ENCODE data around the gene MACROD1. TPM values are rescaled to one million over a fixed set of nuclear protein-coding genes. Genes with fewer than 3 reads are reported as not detected.

The MACROD1 gene
- total RNA-seq, 2 donors from 2014 or later: 50.7 to 59.0 TPM

DNA sequence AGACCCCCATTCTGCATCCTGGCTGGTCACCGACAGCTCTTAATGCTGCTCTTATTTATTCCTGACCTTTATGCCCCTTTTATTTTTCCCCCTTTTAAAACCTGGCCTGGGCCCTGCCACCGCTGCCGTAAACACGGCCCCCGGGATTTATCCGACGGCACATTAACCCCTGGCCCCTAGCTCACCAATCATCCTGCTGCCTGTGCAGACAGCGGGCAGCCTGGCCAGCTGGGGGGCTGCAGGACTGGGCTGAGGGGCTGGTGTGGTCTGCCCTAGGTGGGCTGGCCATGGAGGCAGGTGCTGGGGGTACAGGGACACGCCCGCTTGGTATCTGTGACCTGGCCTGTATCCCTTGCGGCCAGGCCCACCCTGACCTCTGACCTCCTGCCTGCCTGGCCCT is 151.6 kb downstream of the MACROD1 start:
- DNase-seq (ENCODE audit: low spot score): no peak
- peaks cover 0 to 16% of the 10 kb centered on the region in 2 donors for H3K4me1 ChIP-seq
- H3K27me3 ChIP-seq: no peaks in the 10 kb centered on the region
- TF ChIP-seq, protein P1, sequence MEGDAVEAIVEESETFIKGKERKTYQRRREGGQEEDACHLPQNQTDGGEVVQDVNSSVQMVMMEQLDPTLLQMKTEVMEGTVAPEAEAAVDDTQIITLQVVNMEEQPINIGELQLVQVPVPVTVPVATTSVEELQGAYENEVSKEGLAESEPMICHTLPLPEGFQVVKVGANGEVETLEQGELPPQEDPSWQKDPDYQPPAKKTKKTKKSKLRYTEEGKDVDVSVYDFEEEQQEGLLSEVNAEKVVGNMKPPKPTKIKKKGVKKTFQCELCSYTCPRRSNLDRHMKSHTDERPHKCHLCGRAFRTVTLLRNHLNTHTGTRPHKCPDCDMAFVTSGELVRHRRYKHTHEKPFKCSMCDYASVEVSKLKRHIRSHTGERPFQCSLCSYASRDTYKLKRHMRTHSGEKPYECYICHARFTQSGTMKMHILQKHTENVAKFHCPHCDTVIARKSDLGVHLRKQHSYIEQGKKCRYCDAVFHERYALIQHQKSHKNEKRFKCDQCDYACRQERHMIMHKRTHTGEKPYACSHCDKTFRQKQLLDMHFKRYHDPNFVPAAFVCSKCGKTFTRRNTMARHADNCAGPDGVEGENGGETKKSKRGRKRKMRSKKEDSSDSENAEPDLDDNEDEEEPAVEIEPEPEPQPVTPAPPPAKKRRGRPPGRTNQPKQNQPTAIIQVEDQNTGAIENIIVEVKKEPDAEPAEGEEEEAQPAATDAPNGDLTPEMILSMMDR (IDR thresholded peaks at IDR 0.05): no peak
- H3K36me3 ChIP-seq: no peaks in the 10 kb centered on the region
- no peaks in the 10 kb centered on the region for H3K9me3 ChIP-seq
- H3K4me3 ChIP-seq: no peak overlapping the region
- H3K27ac ChIP-seq: no peak overlapping the region

DNA sequence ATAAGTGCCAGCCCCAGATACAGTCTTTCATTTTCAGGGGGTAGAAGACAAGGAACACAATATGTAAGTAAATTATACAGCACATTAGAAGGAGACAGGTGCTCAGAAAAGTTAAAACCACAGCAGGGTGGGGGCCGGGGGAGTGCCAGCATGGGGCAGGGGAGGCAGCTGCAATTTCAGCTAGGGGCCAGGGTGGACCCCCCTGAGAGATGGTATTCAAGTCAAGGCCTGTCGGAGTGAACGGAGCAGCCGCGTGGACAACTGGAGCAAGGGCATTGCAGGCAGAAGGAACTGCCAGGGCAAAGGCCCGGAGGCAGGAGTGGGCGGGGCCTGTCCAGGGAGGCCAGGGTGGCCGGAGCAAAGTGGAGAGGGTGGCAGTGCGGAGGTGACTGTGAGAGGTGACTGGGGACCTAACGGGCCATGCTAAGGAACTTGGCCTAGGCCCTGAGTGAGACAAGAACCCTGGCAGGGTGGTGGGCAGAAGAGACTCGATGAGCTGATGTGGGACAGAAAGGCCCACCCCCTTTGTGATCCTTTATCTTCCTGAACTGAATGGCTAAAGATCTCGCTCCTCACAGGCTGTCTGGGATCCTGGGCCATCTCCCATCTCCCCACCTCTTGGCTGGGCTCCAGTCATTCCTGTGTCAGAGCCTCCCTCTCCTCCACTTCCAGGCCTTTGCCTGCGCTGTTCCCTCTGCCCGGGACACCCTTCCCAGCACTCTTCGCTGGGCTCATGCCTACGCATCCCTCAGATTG is 152.6 kb downstream of the MACROD1 start:
- no peaks in the 10 kb centered on the region for H3K9me3 ChIP-seq
- H3K36me3 ChIP-seq: no peaks in the 10 kb centered on the region
- no peaks in the 10 kb centered on the region for H3K27me3 ChIP-seq
- TF ChIP-seq, protein P1 (IDR thresholded peaks at IDR 0.05): no peak
- no peak overlapping the region for H3K27ac ChIP-seq
- no peak for DNase-seq (ENCODE audit: low spot score)
- peaks cover 0 to 7% of the 10 kb centered on the region in 2 donors for H3K4me1 ChIP-seq
- no peak overlapping the region for H3K4me3 ChIP-seq

DNA sequence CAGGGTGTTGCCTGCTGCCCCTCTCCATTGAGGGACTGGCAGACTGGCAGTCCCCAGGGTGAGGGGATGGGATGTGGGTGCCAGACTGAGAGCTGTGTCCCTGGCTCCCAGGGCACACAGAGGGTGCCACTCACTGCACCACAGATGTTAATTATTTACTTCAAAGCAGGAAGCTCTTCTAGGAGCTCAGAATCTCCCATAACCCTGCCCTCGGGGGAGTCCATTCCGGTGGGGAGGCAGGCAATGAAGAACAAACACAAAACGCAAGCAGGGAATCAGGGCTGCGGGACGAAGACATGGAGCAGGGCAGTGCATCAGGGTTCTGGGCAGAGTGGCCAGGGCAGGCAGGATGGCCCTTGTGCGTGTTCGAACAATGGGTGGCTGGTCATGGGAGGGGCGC is 154.5 kb downstream of the MACROD1 start:
- H3K36me3 ChIP-seq: no peaks in the 10 kb centered on the region
- no peak overlapping the region for H3K27ac ChIP-seq
- no peaks in the 10 kb centered on the region for H3K9me3 ChIP-seq
- H3K27me3 ChIP-seq: no peaks in the 10 kb centered on the region
- DNase-seq (ENCODE audit: low spot score): no peak
- TF ChIP-seq, protein P1 (IDR thresholded peaks at IDR 0.05): no peak
- peaks cover 0 to 20% of the 10 kb centered on the region in 2 donors for H3K4me1 ChIP-seq
- H3K4me3 ChIP-seq: no peak overlapping the region

DNA sequence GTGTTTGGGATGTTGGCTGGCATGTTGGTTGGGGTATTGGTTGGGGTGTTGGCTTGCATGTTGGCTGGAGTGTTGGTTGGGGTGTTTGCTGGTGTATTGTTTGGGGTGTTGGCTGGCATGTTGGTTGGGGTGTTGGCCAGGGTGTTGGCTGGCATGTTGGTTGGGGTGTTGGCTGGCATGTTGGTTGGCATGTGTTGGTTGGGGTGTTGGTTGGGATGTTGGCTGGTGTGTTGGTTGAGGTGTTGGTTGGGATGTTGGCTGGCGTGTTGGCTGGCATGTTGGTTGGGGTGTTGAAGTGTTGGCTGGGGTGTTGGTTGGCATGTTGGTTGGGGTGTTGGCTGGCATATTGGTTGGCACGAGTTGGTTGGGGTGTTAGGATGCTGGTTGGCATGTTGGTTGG is 155.1 kb downstream of the MACROD1 start:
- Histone ChIP-seq H3K4me3 (no peak overlapping the region), H3K36me3 (no peaks in the 10 kb centered on the region), H3K9me3 (no peaks in the 10 kb centered on the region), H3K4me1 (peaks cover 0 to 20% of the 10 kb centered on the region in 2 donors), H3K27ac (no peak overlapping the region), H3K27me3 (no peaks in the 10 kb centered on the region)
- TF ChIP-seq, protein P1 (IDR thresholded peaks at IDR 0.05): no peak
- no peak for DNase-seq (ENCODE audit: low spot score)

DNA sequence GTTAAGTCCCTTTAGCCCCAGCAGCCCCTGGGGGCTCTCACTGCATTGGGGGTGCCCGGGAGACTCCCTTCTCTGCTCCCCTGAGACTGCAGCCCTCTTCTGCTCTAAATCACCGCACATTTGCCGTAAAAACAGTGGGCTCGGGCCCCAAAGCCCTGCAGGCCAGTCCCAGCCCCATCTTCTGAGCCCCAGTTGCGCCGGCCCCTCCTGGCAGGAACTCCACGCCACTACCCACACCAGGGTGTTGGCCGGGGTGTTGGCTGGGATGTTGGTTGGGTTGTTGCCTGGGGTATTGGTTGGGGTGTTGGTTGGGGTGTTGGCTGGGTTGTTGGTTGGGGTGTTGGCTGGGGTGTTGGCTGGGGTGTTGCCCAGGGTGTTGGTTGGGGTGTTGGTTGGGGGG is 156.2 kb downstream of the MACROD1 start:
- TF ChIP-seq, protein P1 (IDR thresholded peaks at IDR 0.05): no peak
- peaks cover 0 to 20% of the 10 kb centered on the region in 2 donors for H3K4me1 ChIP-seq

More for the DNA sequence above, 156.2 kb downstream of the MACROD1 start:
- no peak overlapping the region for H3K27ac ChIP-seq
- no peaks in the 10 kb centered on the region for H3K36me3 ChIP-seq
- no peak overlapping the region for H3K4me3 ChIP-seq
- no peaks in the 10 kb centered on the region for H3K27me3 ChIP-seq
- DNase-seq (ENCODE audit: low spot score): no peak
- no peaks in the 10 kb centered on the region for H3K9me3 ChIP-seq
